ENCODE results near the gene SCGB1C1. TPM values are rescaled to one million over a fixed set of nuclear protein-coding genes. Genes with fewer than 3 reads are reported as not detected.
A peak's percentile ranks its signal among the peaks of the same experiment; 100 is the strongest.

Gene SCGB1C1
- total RNA-seq, 1 donor from 2014 or later, result not detected

DNA sequence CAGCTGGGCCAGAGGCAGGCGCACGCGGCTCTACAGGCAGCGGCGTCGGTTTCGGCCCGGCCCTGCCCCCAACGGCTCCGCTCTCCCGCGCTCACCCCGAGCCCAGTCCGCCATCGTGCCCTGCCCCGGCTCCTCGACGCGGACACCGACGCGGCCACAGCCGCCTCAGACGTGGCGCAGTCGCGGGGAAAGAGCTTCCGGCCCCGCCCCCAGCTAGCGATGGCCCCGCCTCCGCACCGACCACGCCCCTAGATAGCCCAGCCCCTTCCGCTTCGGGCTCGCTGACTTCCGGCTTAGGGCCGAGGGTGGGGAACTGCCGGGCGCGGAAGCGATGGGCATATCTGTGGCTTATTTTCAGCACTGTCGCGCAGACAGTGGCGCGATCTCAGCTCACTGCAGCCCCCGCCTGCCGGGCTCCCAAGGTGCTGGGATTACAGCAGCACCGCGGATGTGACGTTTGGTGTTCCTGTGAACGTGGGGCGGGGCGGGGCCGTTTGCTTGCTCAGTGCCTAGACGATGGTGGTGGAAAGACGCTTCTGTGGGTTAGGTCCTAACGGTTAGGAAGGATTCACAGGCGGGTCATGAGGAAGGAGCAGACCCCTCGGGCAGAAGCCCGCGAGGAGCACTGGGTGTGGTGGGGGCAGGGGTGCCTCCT lies 14.5 kb downstream of the SCGB1C1 start, which contains the start of the genes BET1L and RIC8A:
Gene BET1L (minus strand): TSS at position 192 of the 655 bp plus-strand sequence. CDS start 78 bp downstream, at position 114.
Gene RIC8A (plus strand): TSS at position 501 of the 655 bp plus-strand sequence. CDS start 1,147 bp downstream, outside the sequence.
- peak within 1 kb of the TSS; percentile 93 for H3K4me3 Mint-ChIP-seq (ENCODE audit: low read depth)
- peak within 1 kb of the TSS; percentile 99 for H3K27ac Mint-ChIP-seq
- H3K36me3 Mint-ChIP-seq (ENCODE audit: insufficient read depth), result peaks cover 1% of the 10 kb centered on the region
- TF ChIP-seq, protein P1, sequence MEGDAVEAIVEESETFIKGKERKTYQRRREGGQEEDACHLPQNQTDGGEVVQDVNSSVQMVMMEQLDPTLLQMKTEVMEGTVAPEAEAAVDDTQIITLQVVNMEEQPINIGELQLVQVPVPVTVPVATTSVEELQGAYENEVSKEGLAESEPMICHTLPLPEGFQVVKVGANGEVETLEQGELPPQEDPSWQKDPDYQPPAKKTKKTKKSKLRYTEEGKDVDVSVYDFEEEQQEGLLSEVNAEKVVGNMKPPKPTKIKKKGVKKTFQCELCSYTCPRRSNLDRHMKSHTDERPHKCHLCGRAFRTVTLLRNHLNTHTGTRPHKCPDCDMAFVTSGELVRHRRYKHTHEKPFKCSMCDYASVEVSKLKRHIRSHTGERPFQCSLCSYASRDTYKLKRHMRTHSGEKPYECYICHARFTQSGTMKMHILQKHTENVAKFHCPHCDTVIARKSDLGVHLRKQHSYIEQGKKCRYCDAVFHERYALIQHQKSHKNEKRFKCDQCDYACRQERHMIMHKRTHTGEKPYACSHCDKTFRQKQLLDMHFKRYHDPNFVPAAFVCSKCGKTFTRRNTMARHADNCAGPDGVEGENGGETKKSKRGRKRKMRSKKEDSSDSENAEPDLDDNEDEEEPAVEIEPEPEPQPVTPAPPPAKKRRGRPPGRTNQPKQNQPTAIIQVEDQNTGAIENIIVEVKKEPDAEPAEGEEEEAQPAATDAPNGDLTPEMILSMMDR (IDR thresholded peaks at IDR 0.05; ENCODE audit: unreplicated experiment), result no peak
- H3K4me1 Mint-ChIP-seq (ENCODE audit: low read depth), result peaks cover 12% of the 10 kb centered on the region
- H3K27me3 Mint-ChIP-seq, result no peaks in the 10 kb centered on the region
- DNase-seq (ENCODE audit: low spot score, unreplicated experiment), result peak; percentile 95
- no peaks in the 10 kb centered on the region for H3K9me3 Mint-ChIP-seq (ENCODE audit: low read depth)

DNA sequence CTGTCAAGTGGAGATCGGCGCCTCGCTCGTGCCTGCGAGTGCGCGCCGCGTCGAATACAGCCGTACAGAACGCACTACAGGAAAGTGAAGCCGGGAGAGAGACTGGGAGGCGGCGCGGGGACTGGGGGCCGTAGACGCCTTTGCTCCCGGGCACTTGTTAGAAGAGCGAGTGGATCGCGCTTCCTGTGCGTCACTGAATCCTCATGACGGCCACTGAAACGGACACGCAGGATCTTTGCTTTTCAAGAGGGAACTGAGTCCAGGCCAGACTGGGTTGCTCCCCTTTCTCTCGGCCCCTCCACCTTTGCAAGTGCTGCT lies 14.9 kb downstream of the SCGB1C1 start:
- DNase-seq (ENCODE audit: low spot score, unreplicated experiment), result no peak
- Mint-ChIP-seq H3K27me3 (no peaks in the 10 kb centered on the region), H3K27ac (peak overlapping the region; percentile 99), H3K4me1 (ENCODE audit: low read depth) (peaks cover 12% of the 10 kb centered on the region), H3K9me3 (ENCODE audit: low read depth) (no peaks in the 10 kb centered on the region), H3K36me3 (ENCODE audit: insufficient read depth) (peaks cover 1% of the 10 kb centered on the region), H3K4me3 (ENCODE audit: low read depth) (peak overlapping the region; percentile 93)
- TF ChIP-seq, protein P1 (IDR thresholded peaks at IDR 0.05; ENCODE audit: unreplicated experiment), result no peak

DNA sequence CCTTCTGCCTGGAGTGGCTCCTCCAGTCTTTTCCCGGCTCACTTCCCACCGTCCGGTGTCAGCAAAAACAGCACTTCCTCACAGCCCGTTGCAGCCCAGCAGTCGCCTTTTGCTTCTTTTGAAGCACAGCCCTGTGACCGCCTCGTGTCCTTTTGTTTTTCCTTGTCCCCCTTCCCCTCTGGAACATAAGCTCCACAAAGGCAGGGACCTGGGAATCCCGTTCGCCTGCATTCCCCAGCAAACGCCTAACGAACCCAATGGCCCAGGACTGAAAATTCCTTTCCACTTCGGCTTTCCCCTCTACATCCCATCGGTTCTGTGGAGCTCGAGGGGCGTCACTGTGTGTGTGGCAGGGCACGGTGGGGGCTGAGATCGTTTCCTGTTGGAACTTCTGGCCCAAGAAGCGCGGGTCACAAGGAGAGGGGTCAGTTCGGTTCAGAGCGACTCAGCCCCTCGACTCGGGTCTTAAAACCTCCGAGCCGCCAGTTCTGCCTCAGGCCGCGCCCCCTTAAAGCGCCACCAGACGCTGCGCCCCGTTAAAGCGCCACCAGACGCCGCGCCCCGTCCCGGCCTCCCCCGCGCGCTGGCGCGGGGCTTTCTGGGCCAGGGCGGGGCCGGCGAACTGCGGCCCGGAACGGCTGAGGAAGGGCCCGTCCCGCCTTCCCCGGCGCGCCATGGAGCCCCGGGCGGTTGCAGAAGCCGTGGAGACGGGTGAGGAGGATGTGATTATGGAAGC lies 15.5 kb downstream of the SCGB1C1 start:
- H3K9me3 Mint-ChIP-seq (ENCODE audit: low read depth), result no peaks in the 10 kb centered on the region
- DNase-seq (ENCODE audit: low spot score, unreplicated experiment), result peak; percentile 46
- H3K4me3 Mint-ChIP-seq (ENCODE audit: low read depth), result peak overlapping the region; percentile 93
- H3K36me3 Mint-ChIP-seq (ENCODE audit: insufficient read depth), result peaks cover 3% of the 10 kb centered on the region
- TF ChIP-seq, protein P1 (IDR thresholded peaks at IDR 0.05; ENCODE audit: unreplicated experiment), result no peak
- H3K27ac Mint-ChIP-seq, result peak overlapping the region; percentile 99
- peaks cover 12% of the 10 kb centered on the region for H3K4me1 Mint-ChIP-seq (ENCODE audit: low read depth)
- H3K27me3 Mint-ChIP-seq, result no peaks in the 10 kb centered on the region

DNA sequence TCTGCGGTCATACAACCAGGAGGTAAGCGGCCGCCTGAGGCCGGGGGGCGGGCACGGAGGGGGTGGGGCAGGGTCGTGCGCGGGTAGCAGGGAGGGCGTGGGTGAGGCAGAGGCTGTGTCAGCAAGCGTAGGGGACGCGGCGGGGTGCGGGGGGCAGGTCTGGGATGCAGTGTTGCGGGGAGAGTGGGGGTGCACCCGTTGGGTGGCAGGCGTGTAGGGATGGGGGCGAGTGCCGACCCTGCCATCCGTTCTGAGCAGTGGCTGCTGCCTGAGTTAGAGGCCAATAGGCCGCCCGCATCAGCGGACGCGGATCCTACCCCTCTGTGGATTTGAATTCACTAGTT lies 16.0 kb downstream of the SCGB1C1 start:
- Mint-ChIP-seq H3K4me3 (ENCODE audit: low read depth) (peak overlapping the region; percentile 93), H3K9me3 (ENCODE audit: low read depth) (no peaks in the 10 kb centered on the region), H3K4me1 (ENCODE audit: low read depth) (peaks cover 12% of the 10 kb centered on the region), H3K27me3 (no peaks in the 10 kb centered on the region), H3K36me3 (ENCODE audit: insufficient read depth) (peaks cover 5% of the 10 kb centered on the region), H3K27ac (peak overlapping the region; percentile 90)
- TF ChIP-seq, protein P1 (IDR thresholded peaks at IDR 0.05; ENCODE audit: unreplicated experiment), result no peak
- DNase-seq (ENCODE audit: low spot score, unreplicated experiment), result no peak

DNA sequence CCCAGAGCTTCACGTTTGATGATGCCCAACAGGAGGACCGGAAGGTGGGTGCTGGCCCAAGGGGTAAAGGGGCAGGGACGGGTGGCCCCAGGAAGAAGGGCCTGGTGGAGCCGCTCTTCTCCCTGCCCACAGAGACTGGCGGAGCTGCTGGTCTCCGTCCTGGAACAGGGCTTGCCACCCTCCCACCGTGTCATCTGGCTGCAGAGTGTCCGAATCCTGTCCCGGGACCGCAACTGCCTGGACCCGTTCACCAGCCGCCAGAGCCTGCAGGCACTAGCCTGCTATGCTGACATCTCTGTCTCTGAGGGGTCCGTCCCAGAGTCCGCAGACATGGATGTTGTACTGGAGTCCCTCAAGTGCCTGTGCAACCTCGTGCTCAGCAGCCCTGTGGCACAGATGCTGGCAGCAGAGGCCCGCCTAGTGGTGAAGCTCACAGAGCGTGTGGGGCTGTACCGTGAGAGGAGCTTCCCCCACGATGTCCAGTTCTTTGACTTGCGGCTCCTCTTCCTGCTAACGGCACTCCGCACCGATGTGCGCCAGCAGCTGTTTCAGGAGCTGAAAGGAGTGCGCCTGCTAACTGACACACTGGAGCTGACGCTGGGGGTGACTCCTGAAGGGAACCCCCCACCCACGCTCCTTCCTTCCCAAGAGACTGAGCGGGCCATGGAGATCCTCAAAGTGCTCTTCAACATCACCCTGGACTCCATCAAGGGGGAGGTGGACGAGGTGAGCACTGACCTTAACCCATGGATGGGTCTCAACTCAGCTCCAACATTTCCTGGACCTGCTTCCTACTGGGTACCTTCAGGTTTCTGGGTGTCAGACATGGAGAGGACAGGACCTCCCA lies 16.6 kb downstream of the SCGB1C1 start:
- Mint-ChIP-seq H3K4me1 (ENCODE audit: low read depth) (peaks cover 12% of the 10 kb centered on the region), H3K9me3 (ENCODE audit: low read depth) (no peaks in the 10 kb centered on the region), H3K27me3 (no peaks in the 10 kb centered on the region), H3K36me3 (ENCODE audit: insufficient read depth) (peaks cover 6% of the 10 kb centered on the region), H3K27ac (peak overlapping the region; percentile 90), H3K4me3 (ENCODE audit: low read depth) (peak overlapping the region; percentile 93)
- TF ChIP-seq, protein P1 (IDR thresholded peaks at IDR 0.05; ENCODE audit: unreplicated experiment), result no peak
- DNase-seq (ENCODE audit: low spot score, unreplicated experiment), result no peak
